HepG2 (cell line): ENCODE data around the gene PCBP4. TPM values are rescaled to one million over a fixed set of nuclear protein-coding genes. Genes with fewer than 3 reads are reported as not detected.
A peak's percentile ranks its signal among the peaks of the same experiment; 100 is the strongest.

ENCODE experiments used
- BHLHE40 ChIP-seq: IDR thresholded peaks from 2 replicates; pipeline ENCODE4 v1.6.1; 2011; ENCODE audit warnings: low read length, improper control_type of control experiment
- IKZF5 ChIP-seq: IDR thresholded peaks from 2 replicates; pipeline ENCODE4 v1.6.1; 2018; ENCODE audit warnings: missing genetic modification reagents, mild to moderate bottlenecking, missing compliant biosample characterization
- IRF2 ChIP-seq: IDR thresholded peaks from 2 replicates; pipeline ENCODE4 v1.6.1; 2018; ENCODE audit warnings: missing genetic modification reagents, missing compliant biosample characterization
- KDM5A ChIP-seq: fragments of 200-600 bp; sonication (generic); IDR thresholded peaks from 2 replicates; pipeline ENCODE4 v1.7.0; 2018; ENCODE audit warnings: antibody characterized with exemption, mild to moderate bottlenecking, low read length, borderline replicate concordance
- LCORL ChIP-seq, 2 experiments: fragments of 450-650 bp in 1 of 2; sonication (generic) in 1 of 2; formaldehyde crosslinking in 1 of 2; IDR thresholded peaks; 2 replicates each; pipeline versions ENCODE4 v1.5.0 to v1.6.1; 2017 to 2020; ENCODE audit warnings: antibody characterized with exemption in 1 of 2, missing genetic modification reagents in 1 of 2
- MLX ChIP-seq: IDR thresholded peaks from 2 replicates; pipeline ENCODE4 v1.6.1; 2016
- MXI1 ChIP-seq: IDR thresholded peaks from 3 replicates; pipeline ENCODE4 v1.6.1; 2012; ENCODE audit warnings: low read depth, low read length, inconsistent platforms, borderline replicate concordance
- NR0B2 ChIP-seq: sonication (generic); formaldehyde crosslinking; IDR thresholded peaks from 2 replicates; pipeline ENCODE4 v1.4.0; 2020; ENCODE audit warnings: mild to moderate bottlenecking, missing genetic modification reagents
- NR2F6 ChIP-seq, 2 experiments: IDR thresholded peaks; 2 replicates each; pipeline ENCODE4 v1.6.1; 2016; ENCODE audit warnings: antibody characterized with exemption in 1 of 2, mild to moderate bottlenecking in 1 of 2
- PHF20 ChIP-seq: sonication (generic); formaldehyde crosslinking; IDR thresholded peaks from 2 replicates; pipeline ENCODE4 v1.5.0; 2020; ENCODE audit warnings: mild to moderate bottlenecking, missing genetic modification reagents
- POLR2G ChIP-seq: fragments of 200-400 bp; formaldehyde crosslinking; IDR thresholded peaks from 2 replicates; pipeline ENCODE4 v1.6.1; 2018; ENCODE audit warnings: mild to moderate bottlenecking, low read depth, low read length, moderate library complexity
- RCOR2 ChIP-seq: IDR thresholded peaks from 2 replicates; pipeline ENCODE4 v1.6.1; 2016; ENCODE audit warnings: missing biosample characterization, missing genetic modification reagents
- RXRB ChIP-seq: IDR thresholded peaks from 2 replicates; pipeline ENCODE4 v1.6.1; 2016; ENCODE audit warnings: borderline replicate concordance, missing genetic modification reagents, missing compliant biosample characterization
- TEAD3 ChIP-seq: optimal IDR thresholded peaks from 2 replicates; pipeline ENCODE3; 2016; ENCODE audit warnings: borderline replicate concordance
- TFDP1 ChIP-seq: IDR thresholded peaks from 2 replicates; pipeline ENCODE4 v1.6.1; 2016; ENCODE audit warnings: missing compliant biosample characterization, missing genetic modification reagents, borderline replicate concordance
- ZBTB26 ChIP-seq: IDR thresholded peaks from 2 replicates; pipeline ENCODE4 v1.6.1; 2016; ENCODE audit warnings: missing compliant biosample characterization, missing genetic modification reagents, borderline replicate concordance
- ZFX ChIP-seq: sonication (generic); formaldehyde crosslinking; IDR thresholded peaks from 2 replicates; pipeline ENCODE4 v1.4.0; 2020; ENCODE audit warnings: mild to moderate bottlenecking, low read depth, missing genetic modification reagents, moderate library complexity
- ZNF280D ChIP-seq: sonication (generic); formaldehyde crosslinking; IDR thresholded peaks from 2 replicates; pipeline ENCODE4 v1.5.1; 2020; ENCODE audit warnings: mild to moderate bottlenecking, missing genetic modification reagents
- ZNF768 ChIP-seq: sonication (generic); formaldehyde crosslinking; IDR thresholded peaks from 2 replicates; pipeline ENCODE4 v1.4.0; 2020; ENCODE audit warnings: missing genetic modification reagents
- ZNF788 ChIP-seq: sonication (generic); formaldehyde crosslinking; IDR thresholded peaks from 2 replicates; pipeline ENCODE4 v1.5.0; 2020; ENCODE audit warnings: mild to moderate bottlenecking, missing genetic modification reagents, borderline replicate concordance
- polyA plus RNA-seq, 8 experiments: library from polyadenylated mRNA; depleted of rRNA in 3 of 8; stranded (reverse) in 7 of 8; unstranded in 1 of 8; fragments of >200 nt; fragmentation: Illumina TruSeq in 4 of 8; extraction: Trizol in 4 of 8; gene quantifications; 2 replicates each; pipeline versions ENCODE4 v1.2.1 to v1.2.3, GENCODE V29; 2011 to 2016; ENCODE audit warnings: low read depth in 4 of 8, missing spikeins in 1 of 8, mixed read lengths in 1 of 8; ENCODE audit not compliant: insufficient read depth in 1 of 8
- total RNA-seq, 5 experiments: library from RNA; depleted of rRNA; stranded (reverse); fragments of >200 nt; fragmentation: Illumina TruSeq; extraction: Trizol; gene quantifications; 2 replicates each; pipeline ENCODE4 v1.2.3, GENCODE V29; 2016; ENCODE audit warnings: low read depth in 1 of 5

Gene PCBP4
- total and polyA plus RNA-seq, 2 of the 13 experiments (the other 11 are each of a cell fraction or from before 2014, with no cell fraction given) = 36.8 to 51.3 TPM

- TF ChIP-seq ZBTB26 (CRISPR knock-in tag) (peak; percentile 79), ZNF768 (CRISPR knock-in tag) (peak; percentile 43; the same call in 1 of the 2 replicates), KDM5A (no peak), POLR2G (0 out of 2 replicates have a peak, but pooled peaks have one; percentile 20), RCOR2 (CRISPR knock-in tag) (no peak), TEAD3 (CRISPR knock-in tag) (no peak), RXRB (CRISPR knock-in tag) (peak; percentile 84), IKZF5 (CRISPR knock-in tag) (peak; percentile 67; the same call in 1 of the 2 replicates), PHF20 (peak; percentile 58), NR0B2 (peak; percentile 51; the same call in 1 of the 2 replicates), LCORL (IDR thresholded peaks at IDR 0.05) (no peak), LCORL (CRISPR knock-in tag; IDR thresholded peaks at IDR 0.05) (peak; percentile 71; the same call in 1 of the 2 replicates), MLX (CRISPR knock-in tag) (peak; percentile 72; the same call in 1 of the 2 replicates), ZNF788 (CRISPR knock-in tag) (peak; percentile 59; the same call in 1 of the 2 replicates), ZFX (CRISPR knock-in tag) (peak; percentile 1), MXI1 (peak; percentile 78; the same call in 1 of the 3 replicates), IRF2 (0 out of 2 replicates have a peak, but pooled peaks have one; percentile 54), BHLHE40 (peak; percentile 55; the same call in 1 of the 2 replicates), NR2F6 (IDR thresholded peaks at IDR 0.05) (peak; percentile 61), NR2F6 (CRISPR knock-in tag; IDR thresholded peaks at IDR 0.05) (peak; percentile 86), TFDP1 (CRISPR knock-in tag) (0 out of 2 replicates have a peak, but pooled peaks have one; percentile 59), ZNF280D (peak; percentile 42; the same call in 1 of the 2 replicates)
Observed at GRCh38 chr3:51982352-51982837, 15.1 kb upstream of the PCBP4 start (continued).
